ENCODE measurements around the gene CXorf66. TPM values are rescaled to one million over a fixed set of nuclear protein-coding genes. Genes with fewer than 3 reads are reported as not detected.
A peak's percentile ranks its signal among the peaks of the same experiment; 100 is the strongest.
"Not testable (repeated sequence)": the region's sequence is repeated elsewhere in the genome, so short reads cannot be mapped to it uniquely, and the experiment has no call there.

CXorf66 gene
- total RNA-seq, 1 experiment from 2014 or later, result not detected

GRCh38 chrX:139932901-139933796 lies 32.2 kb downstream of the CXorf66 start, which contains the start of gene ATP11C:
TSS of gene ATP11C (minus strand) at chrX:139933053. CDS start at chrX:139932042, 1,011 bp downstream.
- Histone ChIP-seq H3K27ac (peak within 1 kb of the TSS; percentile 93), H3K4me3 (peak within 1 kb of the TSS; percentile 94), H3K4me1 (0 out of 2 replicates have a peak, but pooled peaks cover 5% of the 10 kb centered on the region), H3K36me3 (no peaks in the 10 kb centered on the region), H3K9me3 (replicated peaks) (no peaks in the 10 kb centered on the region), H3K27me3 (no peaks in the 10 kb centered on the region)
- peak; percentile 89 for DNase-seq

DNA sequence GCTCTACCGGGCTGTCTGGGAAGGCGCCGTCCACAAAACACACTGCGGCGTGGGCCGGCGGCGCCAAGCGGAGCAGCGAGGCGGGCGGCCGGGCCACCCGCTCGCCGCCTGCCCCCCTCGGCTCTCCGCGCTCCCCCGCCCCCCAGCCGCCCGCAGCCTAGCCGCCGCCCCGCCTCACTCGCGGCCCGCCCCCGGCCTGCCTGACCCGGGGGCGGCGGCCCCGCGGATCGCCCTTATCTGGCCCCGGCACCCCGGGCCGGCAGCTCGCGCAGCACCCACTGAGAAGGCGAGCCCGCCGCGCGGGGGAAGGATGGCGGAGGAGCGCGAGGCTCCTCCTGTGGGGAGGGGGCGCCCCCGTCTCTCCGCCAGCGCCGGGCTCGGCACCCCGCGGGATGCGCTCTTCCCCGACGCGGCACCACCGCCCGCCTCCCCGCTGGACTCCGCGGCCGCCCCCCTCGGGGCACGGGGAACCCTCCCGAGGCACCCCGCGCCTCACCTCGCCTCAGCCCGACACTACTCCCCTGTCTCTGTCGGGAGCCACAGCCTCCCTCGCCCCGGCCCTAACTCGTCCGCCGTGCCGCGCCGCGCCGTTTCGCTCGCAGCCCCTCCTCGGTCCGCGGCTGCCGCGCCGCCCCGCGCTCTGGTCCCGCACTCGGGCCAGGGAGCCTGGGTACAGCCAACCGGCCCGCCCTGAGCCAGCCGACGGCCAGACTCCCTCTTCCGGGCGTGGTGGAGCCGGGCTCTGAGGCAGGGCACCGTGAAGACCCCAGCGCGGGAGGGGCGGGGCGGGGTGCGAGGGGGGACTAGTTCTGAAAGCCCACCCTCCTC lies 33.0 kb downstream of the CXorf66 start:
- peak overlapping the region; percentile 93 for H3K27ac ChIP-seq
- H3K27me3 ChIP-seq, result no peaks in the 10 kb centered on the region
- no peaks in the 10 kb centered on the region for H3K9me3 ChIP-seq (replicated peaks)
- H3K36me3 ChIP-seq, result no peaks in the 10 kb centered on the region
- peak overlapping the region; percentile 94 for H3K4me3 ChIP-seq
- DNase-seq, result peak; percentile 33 to 58
- H3K4me1 ChIP-seq, result 0 out of 2 replicates have a peak, but pooled peaks cover 5% of the 10 kb centered on the region

DNA sequence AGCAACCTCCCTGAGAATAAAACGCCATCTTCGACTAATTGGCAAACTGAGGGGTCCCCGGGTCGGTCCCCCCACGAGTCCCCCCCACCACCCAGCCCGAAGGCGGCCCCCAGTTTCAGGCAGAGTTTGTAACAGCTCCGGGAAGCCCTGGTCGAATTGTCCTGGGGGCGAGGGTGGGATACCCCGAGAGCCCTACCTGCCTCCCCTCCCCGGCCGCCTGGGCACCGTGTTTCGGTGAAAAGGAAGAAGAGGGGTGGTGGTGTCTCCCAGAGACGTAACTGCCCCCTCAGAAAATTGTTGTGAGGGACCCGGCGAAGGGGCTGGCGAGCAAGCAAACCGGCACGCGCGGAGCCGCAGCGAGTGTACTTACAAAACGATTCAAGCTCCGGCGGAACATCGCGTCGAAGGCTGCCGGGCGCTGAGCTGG lies 33.7 kb downstream of the CXorf66 start:
- Histone ChIP-seq H3K9me3 (replicated peaks) (no peaks in the 10 kb centered on the region), H3K36me3 (no peaks in the 10 kb centered on the region), H3K27ac (peak overlapping the region; percentile 75), H3K27me3 (no peaks in the 10 kb centered on the region), H3K4me1 (0 out of 2 replicates have a peak, but pooled peaks cover 5% of the 10 kb centered on the region), H3K4me3 (peak overlapping the region; percentile 94)
- no peak for DNase-seq

GRCh38 chrX:139930916-139931645 lies 34.2 kb downstream of the CXorf66 start:
- H3K36me3 ChIP-seq, result no peaks in the 10 kb centered on the region
- H3K27me3 ChIP-seq, result no peaks in the 10 kb centered on the region
- 0 out of 2 replicates have a peak, but pooled peaks cover 5% of the 10 kb centered on the region for H3K4me1 ChIP-seq
- H3K4me3 ChIP-seq, result peak overlapping the region; percentile 94
- peak; percentile 33 to 43 for DNase-seq
- H3K9me3 ChIP-seq (replicated peaks), result no peaks in the 10 kb centered on the region
- peak overlapping the region; percentile 75 for H3K27ac ChIP-seq

DNA sequence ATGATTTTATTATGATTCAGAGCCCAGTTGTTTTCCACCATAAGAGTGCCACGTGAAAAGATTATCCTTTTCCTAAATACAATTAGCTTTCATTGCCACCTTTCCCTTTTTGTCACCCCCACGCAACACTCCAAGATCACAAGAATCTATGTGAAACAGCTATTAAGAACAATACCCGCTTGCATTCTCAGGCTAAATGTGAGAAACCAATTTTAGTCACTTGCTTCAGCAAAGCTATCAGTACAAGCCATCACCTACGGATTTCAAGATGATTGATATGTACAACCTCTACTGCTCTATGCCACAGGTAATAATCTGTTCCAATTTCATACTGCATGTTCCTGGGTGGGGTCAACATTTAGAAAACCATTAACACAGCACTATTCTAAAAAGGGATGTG lies 34.9 kb downstream of the CXorf66 start:
- H3K4me1 ChIP-seq, result 0 out of 2 replicates have a peak, but pooled peaks cover 5% of the 10 kb centered on the region
- H3K27ac ChIP-seq, result peak overlapping the region; percentile 75; the same call in 1 of the 2 replicates
- no peaks in the 10 kb centered on the region for H3K9me3 ChIP-seq (replicated peaks)
- no peaks in the 10 kb centered on the region for H3K36me3 ChIP-seq
- peak in 1 of 2 experiments; percentile 1 for DNase-seq
- no peaks in the 10 kb centered on the region for H3K27me3 ChIP-seq
- H3K4me3 ChIP-seq, result peak overlapping the region; percentile 94

DNA sequence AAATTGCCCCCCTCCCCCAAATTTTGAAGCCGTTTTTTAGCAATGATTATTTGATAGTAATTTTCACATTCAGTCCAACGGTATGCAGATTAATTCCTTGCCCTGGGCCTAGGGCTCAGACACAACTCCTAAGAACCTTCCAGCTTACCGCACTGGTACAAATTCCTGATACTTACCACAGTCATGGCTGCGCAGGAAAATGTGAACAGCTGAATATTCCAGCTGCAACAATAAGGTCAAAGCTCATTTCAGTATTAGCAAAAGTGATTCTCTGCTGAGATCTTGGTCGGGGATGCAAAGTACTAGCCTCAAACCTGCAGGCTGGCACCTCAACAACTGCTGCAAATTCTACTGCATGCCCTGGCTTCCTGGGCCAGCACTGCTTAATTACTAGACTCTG lies 35.4 kb downstream of the CXorf66 start:
- Histone ChIP-seq H3K27ac (peak overlapping the region; percentile 54), H3K27me3 (no peaks in the 10 kb centered on the region), H3K4me1 (0 out of 2 replicates have a peak, but pooled peaks cover 5% of the 10 kb centered on the region), H3K9me3 (replicated peaks) (no peaks in the 10 kb centered on the region), H3K36me3 (no peaks in the 10 kb centered on the region), H3K4me3 (peak overlapping the region; percentile 94)
- DNase-seq, result peak; percentile 37 to 57

DNA sequence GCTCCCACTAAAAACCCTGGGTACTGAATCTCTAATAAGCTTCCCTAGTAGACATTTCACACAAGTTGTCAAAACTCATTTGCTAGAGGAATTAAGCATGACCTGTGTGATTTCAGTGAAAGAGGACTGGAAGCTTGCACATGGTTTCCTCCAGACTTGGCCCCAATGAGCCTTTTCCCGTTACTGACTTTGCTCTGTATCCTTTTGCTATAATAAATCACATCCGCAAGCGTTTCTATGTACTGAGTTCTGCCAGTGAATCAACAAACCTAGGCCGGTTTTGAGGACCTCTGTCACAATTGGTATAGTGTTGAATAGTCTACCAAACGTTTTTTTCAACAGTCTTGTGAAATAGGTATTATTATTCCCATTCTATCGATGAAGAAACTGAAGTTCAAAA lies 40.6 kb downstream of the CXorf66 start:
- Histone ChIP-seq H3K27ac (no peak overlapping the region), H3K9me3 (replicated peaks) (no peaks in the 10 kb centered on the region), H3K36me3 (no peaks in the 10 kb centered on the region), H3K4me1 (0 out of 2 replicates have a peak, but pooled peaks cover 4% of the 10 kb centered on the region), H3K27me3 (no peaks in the 10 kb centered on the region), H3K4me3 (no peak overlapping the region)
- DNase-seq, result no peak

GRCh38 chrX:139924069-139924695 lies 41.1 kb downstream of the CXorf66 start:
- H3K27ac ChIP-seq, result no peak overlapping the region
- no peaks in the 10 kb centered on the region for H3K36me3 ChIP-seq
- no peaks in the 10 kb centered on the region for H3K4me1 ChIP-seq
- H3K27me3 ChIP-seq, result no peaks in the 10 kb centered on the region
- H3K9me3 ChIP-seq (replicated peaks), result no peaks in the 10 kb centered on the region
- H3K4me3 ChIP-seq, result no peak overlapping the region
- no peak for DNase-seq

DNA sequence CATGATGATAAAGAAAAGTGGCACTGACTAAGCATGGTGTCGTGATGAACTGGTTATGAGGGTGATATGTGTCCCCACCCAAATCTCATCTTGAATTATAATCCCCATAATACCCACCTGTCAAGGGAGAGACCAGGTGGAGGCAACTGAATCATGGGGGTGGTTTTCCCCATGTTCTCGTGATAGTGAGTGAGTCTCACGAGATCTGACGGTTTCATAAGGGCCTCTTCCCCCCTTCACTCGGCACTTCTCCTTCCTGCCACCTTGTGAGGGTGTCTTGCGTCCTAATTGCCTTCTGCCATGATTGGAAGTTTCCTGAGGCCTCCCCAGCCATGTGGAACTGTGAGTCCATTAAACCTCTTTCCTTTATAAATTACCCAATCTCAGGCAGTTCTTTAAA lies 44.2 kb downstream of the CXorf66 start:
- not testable (repeated sequence) for H3K27ac ChIP-seq; DNase-seq; H3K9me3 ChIP-seq (replicated peaks); H3K27me3 ChIP-seq; H3K4me3 ChIP-seq; H3K36me3 ChIP-seq; H3K4me1 ChIP-seq

DNA sequence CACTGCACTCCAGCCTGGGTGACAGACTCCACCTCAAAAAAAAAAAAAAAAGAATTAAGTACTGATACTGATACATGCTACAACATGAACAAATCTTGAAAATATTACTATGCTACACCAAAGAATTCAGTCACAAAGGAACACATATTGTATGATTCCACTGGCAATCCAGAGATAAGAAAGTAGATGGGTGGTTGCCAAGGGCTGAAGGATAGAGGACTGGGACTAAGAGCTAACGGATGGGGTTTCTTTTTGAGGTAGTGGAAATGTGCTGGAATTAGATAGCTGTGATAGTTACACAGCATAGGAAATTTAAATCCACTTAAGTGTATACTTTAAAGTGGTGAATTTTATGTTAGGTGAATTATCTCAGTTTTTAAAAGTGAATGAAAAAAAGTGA lies 45.0 kb downstream of the CXorf66 start:
- no peaks in the 10 kb centered on the region for H3K4me1 ChIP-seq
- no peaks in the 10 kb centered on the region for H3K36me3 ChIP-seq
- H3K9me3 ChIP-seq (replicated peaks), result no peaks in the 10 kb centered on the region
- DNase-seq, result no peak
- no peak overlapping the region for H3K27ac ChIP-seq
- no peak overlapping the region for H3K4me3 ChIP-seq
- no peaks in the 10 kb centered on the region for H3K27me3 ChIP-seq

DNA sequence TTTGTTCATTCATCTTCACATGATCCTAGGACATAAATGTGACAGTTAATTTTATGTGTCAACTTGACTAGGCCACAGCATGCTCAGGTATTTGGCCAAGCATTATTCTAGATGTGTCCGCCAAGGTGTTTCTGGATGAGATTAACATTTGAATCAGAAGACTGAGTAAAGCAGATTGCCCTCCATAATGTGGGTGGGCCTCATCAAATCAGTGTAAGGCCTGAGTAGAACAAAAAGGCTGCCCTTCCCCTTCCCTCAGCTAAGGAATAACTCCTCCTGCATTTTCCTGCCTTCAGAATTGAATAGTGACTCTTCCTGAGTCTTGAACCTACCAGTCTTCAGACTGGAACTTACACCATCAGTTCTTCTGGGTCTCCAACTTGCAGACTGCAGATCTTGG lies 50.9 kb downstream of the CXorf66 start:
- Histone ChIP-seq H3K4me1 (no peaks in the 10 kb centered on the region), H3K36me3 (no peaks in the 10 kb centered on the region), H3K4me3 (no peak overlapping the region), H3K27ac (no peak overlapping the region), H3K27me3 (no peaks in the 10 kb centered on the region), H3K9me3 (replicated peaks) (no peaks in the 10 kb centered on the region)
- no peak for DNase-seq

DNA sequence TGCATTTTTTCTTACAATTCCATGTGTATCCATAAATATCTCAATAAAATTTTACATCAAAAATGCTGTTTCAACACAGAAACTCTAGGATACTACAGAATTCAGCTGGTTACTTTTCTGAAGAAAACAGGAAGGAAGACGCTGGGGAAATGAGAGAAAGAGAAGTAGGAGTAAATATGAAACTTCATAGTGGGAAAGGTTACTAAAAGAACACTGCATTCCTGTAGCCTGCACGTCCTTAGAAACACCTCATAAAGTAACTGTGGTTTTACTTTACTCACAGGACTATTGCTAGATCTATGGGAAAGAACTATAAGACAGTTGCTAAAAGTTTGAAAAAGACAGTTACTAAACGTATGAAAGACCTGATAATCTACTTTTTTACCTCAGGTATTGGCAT lies 55.6 kb downstream of the CXorf66 start:
- no peak overlapping the region for H3K4me3 ChIP-seq
- no peak overlapping the region for H3K27ac ChIP-seq
- H3K9me3 ChIP-seq (replicated peaks), result no peaks in the 10 kb centered on the region
- no peaks in the 10 kb centered on the region for H3K36me3 ChIP-seq
- no peaks in the 10 kb centered on the region for H3K27me3 ChIP-seq
- H3K4me1 ChIP-seq, result no peaks in the 10 kb centered on the region
- DNase-seq, result no peak

GRCh38 chrX:139907078-139907477 lies 58.2 kb downstream of the CXorf66 start:
- no peak overlapping the region for H3K4me3 ChIP-seq
- H3K4me1 ChIP-seq, result no peaks in the 10 kb centered on the region
- H3K27ac ChIP-seq, result no peak overlapping the region
- no peak for DNase-seq
- no peaks in the 10 kb centered on the region for H3K36me3 ChIP-seq
- H3K9me3 ChIP-seq (replicated peaks), result no peaks in the 10 kb centered on the region
- H3K27me3 ChIP-seq, result no peaks in the 10 kb centered on the region

- H3K9me3 ChIP-seq (replicated peaks), result no peaks in the 10 kb centered on the region
- no peaks in the 10 kb centered on the region for H3K36me3 ChIP-seq
- H3K4me1 ChIP-seq, result no peaks in the 10 kb centered on the region
- H3K27me3 ChIP-seq, result no peaks in the 10 kb centered on the region
- no peak overlapping the region for H3K27ac ChIP-seq
- no peak for DNase-seq
- H3K4me3 ChIP-seq, result no peak overlapping the region
These were observed 59.6 kb downstream of the CXorf66 start for GRCh38 chrX:139905743-139906142.

All from SJCRH30 (cell line).